NCI-H1436 (cell line): ENCODE measurements around the gene FAM222A.
A peak's percentile ranks its signal among the peaks of the same experiment; 100 is the strongest.
"Not testable (repeated sequence)": the region's sequence is repeated elsewhere in the genome, so short reads cannot be mapped to it uniquely, and the experiment has no call there.

Experiments
- DNase-seq: peaks from one replicate; lab custom pipeline; 2025; lab: John Stamatoyannopoulos, UW

The FAM222A gene

GRCh38 chr12:109693653-109694600 is 19.7 kb upstream of the FAM222A start:
- no peak for DNase-seq

- not testable (repeated sequence) for DNase-seq
These were observed 19.0 kb upstream of the FAM222A start for GRCh38 chr12:109694629-109695028.

- no peak for DNase-seq
These were observed 18.2 kb upstream of the FAM222A start for GRCh38 chr12:109695416-109695815.

GRCh38 chr12:109695961-109696461 is 17.6 kb upstream of the FAM222A start:
- no peak for DNase-seq

GRCh38 chr12:109696485-109697269 is 16.9 kb upstream of the FAM222A start:
- DNase-seq: no peak

- no peak for DNase-seq
These were observed 16.4 kb upstream of the FAM222A start for GRCh38 chr12:109697270-109697553.

GRCh38 chr12:109697877-109698468 is 15.7 kb upstream of the FAM222A start:
- DNase-seq: no peak

GRCh38 chr12:109698820-109699219 is 14.8 kb upstream of the FAM222A start:
- DNase-seq: no peak

- DNase-seq: peak; percentile 19
These were observed 12.6 kb upstream of the FAM222A start for GRCh38 chr12:109701064-109701463.

GRCh38 chr12:109702111-109702841 is 11.3 kb upstream of the FAM222A start:
- DNase-seq: no peak

GRCh38 chr12:109703684-109704083 is 9.9 kb upstream of the FAM222A start:
- DNase-seq: no peak

GRCh38 chr12:109704371-109705098 is 9.1 kb upstream of the FAM222A start:
- DNase-seq: no peak

- DNase-seq: no peak
These were observed 8.3 kb upstream of the FAM222A start for GRCh38 chr12:109705291-109705690.

GRCh38 chr12:109706398-109706746 is 7.3 kb upstream of the FAM222A start:
- no peak for DNase-seq

GRCh38 chr12:109706747-109707469 is 6.7 kb upstream of the FAM222A start:
- no peak for DNase-seq

GRCh38 chr12:109707470-109707821 is 6.2 kb upstream of the FAM222A start:
- DNase-seq: no peak

- DNase-seq: no peak
These were observed 4.7 kb upstream of the FAM222A start for GRCh38 chr12:109708939-109709338.

GRCh38 chr12:109709401-109709991 is 4.1 kb upstream of the FAM222A start:
- DNase-seq: no peak

GRCh38 chr12:109710205-109710746 is 3.3 kb upstream of the FAM222A start:
- DNase-seq: no peak
